Neuronal stem cell (in vitro differentiated cells): ENCODE measurements around the gene PNMA1.

ENCODE experiments used
- DNase-seq: peaks from one replicate; pipeline ENCODE4 v3.0.0-alpha.2; 2013; ENCODE audit warnings: low spot score
- H2AFZ ChIP-seq: one replicate; pipeline ENCODE4 v1.6.1; 2013; ENCODE audit warnings: mild to moderate bottlenecking, low read length, inconsistent platforms
- H2AK5ac ChIP-seq: 2 replicates; pipeline ENCODE4 v1.6.1; 2013; ENCODE audit warnings: low read depth, mild to moderate bottlenecking, inconsistent platforms, low read length, moderate library complexity, mixed read lengths
- H2BK120ac ChIP-seq: 2 replicates; pipeline ENCODE4 v1.6.1; 2013; ENCODE audit warnings: low read depth, mild to moderate bottlenecking, inconsistent platforms, low read length, moderate library complexity, mixed read lengths
- H2BK12ac ChIP-seq: one replicate; pipeline ENCODE4 v1.6.1; 2013; ENCODE audit warnings: low read length, inconsistent platforms
- H2BK15ac ChIP-seq: 2 replicates; pipeline ENCODE4 v1.6.1; 2013; ENCODE audit warnings: mild to moderate bottlenecking, low read length, inconsistent platforms, mixed read lengths
- H2BK5ac ChIP-seq: one replicate; pipeline ENCODE4 v1.6.1; 2013; ENCODE audit warnings: inconsistent platforms, mild to moderate bottlenecking, low read length, moderate library complexity
- H3K14ac ChIP-seq: one replicate; pipeline ENCODE4 v1.6.1; 2013; ENCODE audit warnings: low read length, inconsistent platforms
- H3K18ac ChIP-seq: 2 replicates; pipeline ENCODE4 v1.6.1; 2013; ENCODE audit warnings: low read length, inconsistent platforms
- H3K23ac ChIP-seq: 2 replicates; pipeline ENCODE4 v1.6.1; 2013; ENCODE audit warnings: low read depth, mild to moderate bottlenecking, mixed read lengths, low read length, inconsistent platforms; ENCODE audit not compliant: poor library complexity
- H3K27ac ChIP-seq: replicated peaks from 3 replicates; pipeline ENCODE4 v1.5.1; 2013; ENCODE audit warnings: low read length, inconsistent platforms
- H3K27me3 ChIP-seq, 3 experiments: 2 replicates each; pipeline ENCODE4 v1.6.1; 2013; ENCODE audit warnings: low read length in 3 of 3, mild to moderate bottlenecking in 2 of 3, inconsistent platforms in 1 of 3, low read depth in 1 of 3, mixed read lengths in 1 of 3, moderate library complexity in 1 of 3; ENCODE audit not compliant: control insufficient read depth in 3 of 3, insufficient read depth in 3 of 3
- H3K36me3 ChIP-seq, 2 donors: replicated peaks in 1 of 2; 2 replicates each; pipeline ENCODE4 v1.6.1; 2013; ENCODE audit warnings: low read length in 2 of 2; ENCODE audit not compliant: control insufficient read depth in 2 of 2, insufficient read depth in 2 of 2
- H3K4ac ChIP-seq: 2 replicates; pipeline ENCODE4 v1.6.1; 2013; ENCODE audit warnings: inconsistent platforms, mild to moderate bottlenecking, low read length, moderate library complexity
- H3K4me1 ChIP-seq, 2 donors: 1 replicate in 1 of 2; 2 replicates in 1 of 2; pipeline ENCODE4 v1.6.1; 2013; ENCODE audit warnings: low read length in 2 of 2, low read depth in 1 of 2; ENCODE audit not compliant: control insufficient read depth in 2 of 2, insufficient read depth in 1 of 2
- H3K4me2 ChIP-seq: one replicate; pipeline ENCODE4 v1.6.1; 2013; ENCODE audit warnings: mild to moderate bottlenecking, low read length, inconsistent platforms; ENCODE audit not compliant: insufficient read depth, poor library complexity, severe bottlenecking
- H3K4me3 ChIP-seq, 2 donors: 2 replicates each; pipeline ENCODE4 v1.5.1; 2013; ENCODE audit warnings: low read length in 2 of 2, mild to moderate bottlenecking in 2 of 2, inconsistent platforms in 1 of 2, moderate library complexity in 1 of 2
- H3K79me1 ChIP-seq: one replicate; pipeline ENCODE4 v1.6.1; 2013; ENCODE audit warnings: low read depth, mild to moderate bottlenecking, inconsistent platforms, low read length, moderate library complexity
- H3K9ac ChIP-seq: one replicate; pipeline ENCODE4 v1.6.1; 2013; ENCODE audit warnings: mild to moderate bottlenecking, low read depth, low read length, inconsistent platforms; ENCODE audit not compliant: poor library complexity
- H3K9me3 ChIP-seq, 2 donors: replicated peaks in 1 of 2; 2 replicates each; pipeline versions ENCODE3 to v1.6.1; 2013; ENCODE audit warnings: low read length in 2 of 2, mild to moderate bottlenecking in 2 of 2, inconsistent platforms in 1 of 2, low read depth in 1 of 2, mixed read lengths in 1 of 2, moderate library complexity in 1 of 2; ENCODE audit not compliant: control insufficient read depth in 2 of 2, insufficient read depth in 1 of 2
- H4K8ac ChIP-seq: one replicate; pipeline ENCODE4 v1.6.1; 2013; ENCODE audit warnings: low read depth, mild to moderate bottlenecking, inconsistent platforms, low read length, moderate library complexity
- H4K91ac ChIP-seq: one replicate; pipeline ENCODE4 v1.6.1; 2013; ENCODE audit warnings: low read length, low read depth, mild to moderate bottlenecking, inconsistent platforms; ENCODE audit not compliant: poor library complexity
- WGBS, 2 donors: extraction: QIAGEN DNeasy Blood & Tissue Kit; methylation state at CpG; one replicate each; pipeline ENCODE4 v1.1.7; 2013; ENCODE audit warnings: missing lambda C conversion rate in 2 of 2, mixed read lengths in 1 of 2; ENCODE audit not compliant: insufficient read length in 2 of 2, insufficient replicate concordance in 1 of 2; ENCODE audit errors: extremely low coverage in 2 of 2; 5-methylcytosine and 5-hydroxymethylcytosine counted together

The PNMA1 gene

GRCh38 chr14:73753124-73753886, 39.1 kb upstream of the PNMA1 start:
- Histone ChIP-seq H2BK12ac (no peak overlapping the region), H3K27ac (no peak overlapping the region), H4K8ac (no peak overlapping the region), H2BK5ac (no peak overlapping the region), H3K4me3 (no peak overlapping the region), H3K9me3 (no peaks in the 10 kb centered on the region), H3K9ac (no peak overlapping the region), H3K23ac (no peak overlapping the region), H2AFZ (no peak overlapping the region), H4K91ac (no peak overlapping the region), H3K79me1 (no peaks in the 10 kb centered on the region), H3K4ac (no peak overlapping the region), H3K14ac (no peak overlapping the region), H2AK5ac (peak overlapping the region; percentile 23), H2BK120ac (no peak overlapping the region), H3K36me3 (no peaks in the 10 kb centered on the region), H3K27me3 (no peaks in the 10 kb centered on the region), H3K4me2 (no peak overlapping the region), H2BK15ac (no peak overlapping the region), H3K4me1 (peaks cover 4 to 24% of the 10 kb centered on the region in 2 donors), H3K18ac (peak overlapping the region; percentile 40)
- WGBS, 2 donors = no CpG with 5 or more reads among the region's 9 CpGs
- no peak for DNase-seq

DNA sequence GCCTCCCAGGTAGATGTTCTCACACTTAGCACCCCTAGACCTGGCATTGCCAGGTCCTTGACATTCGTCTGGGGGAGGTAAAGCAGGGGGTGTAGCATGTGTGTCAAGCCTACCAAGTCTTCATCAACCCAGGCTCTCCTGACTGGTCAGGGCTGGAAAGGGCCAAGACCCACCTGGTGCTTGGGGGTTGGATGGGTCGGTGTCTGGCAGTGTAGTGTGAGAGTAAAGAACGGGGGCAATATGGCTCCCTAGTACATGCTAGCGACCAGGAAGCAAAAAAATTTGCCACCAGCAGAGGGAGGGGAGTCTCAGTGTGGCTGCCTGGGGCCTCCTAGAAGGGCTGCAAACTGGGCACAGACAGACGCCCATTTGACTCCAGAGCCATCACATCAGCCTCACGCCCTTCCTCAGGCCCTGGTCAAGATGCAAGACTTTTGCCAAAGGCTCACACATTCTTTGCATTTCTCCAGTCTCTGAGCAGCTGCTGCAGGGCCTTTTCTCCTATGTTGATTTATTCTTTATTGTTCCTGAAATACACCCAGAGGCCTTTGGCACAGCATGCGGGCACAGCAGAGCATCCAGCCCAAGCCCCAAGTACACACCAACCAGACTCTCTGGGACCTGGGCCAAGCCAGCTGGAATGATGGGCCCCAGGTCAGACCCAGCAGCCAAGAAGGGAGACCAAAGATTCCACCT, 38.3 kb upstream of the PNMA1 start:
- WGBS, 2 donors = no CpG with 5 or more reads among the region's 7 CpGs
- Histone ChIP-seq H2AFZ (no peak overlapping the region), H3K18ac (no peak overlapping the region), H3K9me3 (no peaks in the 10 kb centered on the region), H3K4me2 (no peak overlapping the region), H2BK15ac (no peak overlapping the region), H3K4me3 (no peak overlapping the region), H3K79me1 (no peaks in the 10 kb centered on the region), H3K14ac (no peak overlapping the region), H3K27ac (no peak overlapping the region), H2BK5ac (no peak overlapping the region), H4K8ac (no peak overlapping the region), H2AK5ac (no peak overlapping the region), H3K9ac (no peak overlapping the region), H2BK120ac (no peak overlapping the region), H3K27me3 (no peaks in the 10 kb centered on the region), H3K4me1 (peaks cover 2 to 20% of the 10 kb centered on the region in 2 donors), H2BK12ac (no peak overlapping the region), H4K91ac (no peak overlapping the region), H3K4ac (no peak overlapping the region), H3K23ac (no peak overlapping the region), H3K36me3 (no peaks in the 10 kb centered on the region)
- no peak for DNase-seq

GRCh38 chr14:73751157-73751691, 37.0 kb upstream of the PNMA1 start:
- Histone ChIP-seq H3K9me3 (no peaks in the 10 kb centered on the region), H3K79me1 (no peaks in the 10 kb centered on the region), H3K18ac (no peak overlapping the region), H3K4me3 (no peak overlapping the region), H3K4me2 (no peak overlapping the region), H2BK12ac (no peak overlapping the region), H2BK15ac (no peak overlapping the region), H4K91ac (no peak overlapping the region), H3K4ac (no peak overlapping the region), H2AFZ (no peak overlapping the region), H3K23ac (no peak overlapping the region), H4K8ac (no peak overlapping the region), H2AK5ac (no peak overlapping the region), H3K9ac (no peak overlapping the region), H3K36me3 (no peaks in the 10 kb centered on the region), H3K27ac (no peak overlapping the region), H3K14ac (no peak overlapping the region), H3K27me3 (no peaks in the 10 kb centered on the region), H2BK120ac (no peak overlapping the region), H3K4me1 (peaks cover 8 to 19% of the 10 kb centered on the region in 2 donors), H2BK5ac (no peak overlapping the region)
- DNase-seq = no peak
- no CpG with 5 or more reads among the region's 7 CpGs for WGBS, 2 donors

DNA sequence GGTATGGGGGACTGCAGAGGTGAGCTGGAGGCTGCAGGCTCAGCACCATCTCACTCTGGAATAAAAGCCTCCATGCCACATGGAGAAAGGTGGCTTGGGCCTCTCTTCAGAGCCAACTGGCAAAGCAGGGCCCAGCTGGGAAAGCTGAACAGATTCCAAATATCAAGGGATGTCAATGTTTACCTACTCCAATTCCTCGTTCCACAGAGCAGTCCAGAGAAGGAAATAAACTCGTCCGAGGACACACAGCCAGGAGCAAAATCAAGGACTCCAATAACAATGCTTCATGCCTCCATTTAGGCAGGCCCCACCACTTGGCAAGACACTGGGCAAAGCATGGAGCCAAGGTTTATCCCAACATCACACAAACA, 36.3 kb upstream of the PNMA1 start:
- Histone ChIP-seq H3K4me3 (no peak overlapping the region), H2BK120ac (no peak overlapping the region), H2BK15ac (no peak overlapping the region), H3K27ac (no peak overlapping the region), H3K18ac (no peak overlapping the region), H3K9ac (no peak overlapping the region), H3K4ac (no peak overlapping the region), H3K9me3 (no peaks in the 10 kb centered on the region), H3K23ac (no peak overlapping the region), H3K36me3 (no peaks in the 10 kb centered on the region), H3K27me3 (no peaks in the 10 kb centered on the region), H2AK5ac (no peak overlapping the region), H2BK12ac (no peak overlapping the region), H2AFZ (no peak overlapping the region), H3K4me1 (peaks cover 9 to 14% of the 10 kb centered on the region in 2 donors), H3K79me1 (no peaks in the 10 kb centered on the region), H3K4me2 (no peak overlapping the region), H4K8ac (no peak overlapping the region), H2BK5ac (no peak overlapping the region), H3K14ac (no peak overlapping the region), H4K91ac (no peak overlapping the region)
- WGBS, 2 donors = no CpG with 5 or more reads among the region's 3 CpGs
- DNase-seq = no peak
